Stimulated activated CD4-positive, alpha-beta T cell treated with anti-CD3 and anti-CD28 coated beads, Interleukin-2, amount 100 ng/mL, for 48 hours (primary cell): Measurements from ENCODE around the gene PRSS50.
"Not testable (repeated sequence)": the region's sequence is repeated elsewhere in the genome, so short reads cannot be mapped to it uniquely, and the experiment has no call there.

Experiments used
- DNase-seq, 2 donors: peaks; one replicate each; pipeline ENCODE4 v3.0.0-alpha.2; 2020

PRSS50 gene

DNA sequence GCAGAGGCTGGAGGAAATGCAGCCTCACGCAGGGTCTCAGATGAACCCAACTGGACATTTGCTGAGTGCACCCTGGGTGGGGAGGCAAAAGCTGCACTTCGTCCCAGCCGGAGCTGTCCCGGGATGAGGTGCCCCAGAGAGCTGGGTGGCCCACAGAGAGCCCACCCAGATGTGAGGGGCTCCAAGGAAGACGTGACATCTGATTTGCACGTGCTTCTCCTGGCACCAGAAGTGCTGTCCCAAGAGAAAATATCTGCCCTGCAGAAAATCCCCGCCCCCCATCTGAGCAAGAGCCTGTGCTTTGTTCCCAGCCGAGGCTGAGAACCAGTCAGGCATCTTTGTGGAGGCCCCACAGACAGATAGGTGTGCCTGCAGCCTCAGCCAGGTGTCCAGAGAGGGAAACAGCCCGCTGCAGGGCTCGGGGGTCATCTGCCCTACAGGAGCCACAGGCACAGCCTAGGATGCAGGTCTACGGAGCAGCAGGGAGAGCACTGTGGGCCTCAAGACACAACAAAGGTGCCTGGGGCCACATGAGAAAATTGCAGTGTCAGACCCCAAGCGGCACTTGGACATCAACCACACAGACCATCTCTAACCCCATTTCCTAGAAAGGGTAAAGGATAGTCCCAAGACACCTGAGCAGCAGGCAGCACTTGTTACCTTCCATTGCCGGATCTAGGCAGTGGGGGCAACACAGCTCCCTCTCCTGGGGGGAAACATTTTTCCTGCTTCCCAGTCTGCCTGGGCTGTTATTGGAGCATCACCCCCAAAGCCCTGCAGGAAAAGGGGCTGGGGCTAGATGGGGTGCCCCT is 10.7 kb downstream of the PRSS50 start:
- no peak for DNase-seq

DNA sequence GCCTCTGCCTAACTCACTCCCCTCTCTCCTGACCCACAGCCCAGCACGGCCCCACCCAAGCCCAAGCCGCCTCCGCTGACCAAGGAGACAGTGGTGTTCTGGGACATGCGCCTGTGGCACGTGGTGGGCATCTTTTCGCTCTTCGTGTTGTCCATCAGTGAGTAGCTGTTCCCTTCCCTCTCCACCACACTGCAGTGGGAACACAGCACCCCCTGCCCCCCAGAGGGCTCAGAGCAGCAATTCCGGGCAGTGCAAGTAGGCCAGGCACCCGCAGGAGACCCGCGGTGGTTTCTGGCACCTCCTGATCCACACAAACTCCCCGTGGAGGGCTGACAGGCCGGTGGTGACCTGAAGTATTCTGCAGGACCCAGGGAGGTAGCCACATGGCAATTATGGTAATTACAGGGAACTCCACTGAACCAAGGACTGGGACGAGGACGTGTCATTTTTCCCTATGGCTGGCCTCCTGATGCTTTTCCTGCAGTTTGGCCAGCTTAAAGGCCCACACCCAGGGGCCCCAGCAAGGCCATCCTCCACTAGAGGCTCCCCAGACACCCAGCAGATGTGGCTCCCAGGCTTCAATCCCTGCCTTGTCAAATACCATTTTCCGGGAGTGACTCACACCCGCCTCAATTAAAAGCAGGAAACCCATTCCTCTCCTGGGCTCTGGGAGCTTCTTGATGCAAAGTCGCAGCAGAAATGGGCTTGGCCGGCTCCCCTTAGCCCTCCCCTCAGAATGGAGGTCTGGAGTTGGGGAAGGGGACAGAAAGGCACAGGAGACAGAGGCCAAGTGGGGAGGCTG is 11.7 kb downstream of the PRSS50 start:
- DNase-seq = no peak

DNA sequence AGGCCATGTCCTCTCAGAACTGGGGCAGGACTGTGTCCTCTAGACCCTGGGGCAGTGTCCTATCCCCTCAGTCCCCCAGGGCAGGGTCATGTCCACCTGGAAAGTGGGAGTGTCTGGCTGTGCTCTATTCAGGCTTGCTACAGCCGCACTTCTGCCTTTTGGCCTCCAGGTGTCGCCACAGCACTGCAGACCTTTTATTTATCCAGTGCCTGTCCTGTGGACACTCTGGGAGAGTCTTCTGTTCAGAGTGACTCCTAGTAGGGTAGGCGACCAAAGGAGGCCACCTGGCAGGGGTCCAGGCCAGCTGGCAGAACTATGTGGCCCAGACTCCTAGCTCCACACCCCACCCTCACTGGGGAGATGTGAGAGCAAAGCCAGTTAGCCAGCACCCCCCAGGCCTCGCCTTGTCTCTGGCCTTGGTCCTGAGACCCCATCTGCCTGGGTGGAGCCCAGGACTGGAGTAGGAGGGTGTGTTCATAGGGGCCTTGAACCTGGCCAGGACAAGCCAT is 12.6 kb downstream of the PRSS50 start:
- DNase-seq = peak; percentile 62 to 68

DNA sequence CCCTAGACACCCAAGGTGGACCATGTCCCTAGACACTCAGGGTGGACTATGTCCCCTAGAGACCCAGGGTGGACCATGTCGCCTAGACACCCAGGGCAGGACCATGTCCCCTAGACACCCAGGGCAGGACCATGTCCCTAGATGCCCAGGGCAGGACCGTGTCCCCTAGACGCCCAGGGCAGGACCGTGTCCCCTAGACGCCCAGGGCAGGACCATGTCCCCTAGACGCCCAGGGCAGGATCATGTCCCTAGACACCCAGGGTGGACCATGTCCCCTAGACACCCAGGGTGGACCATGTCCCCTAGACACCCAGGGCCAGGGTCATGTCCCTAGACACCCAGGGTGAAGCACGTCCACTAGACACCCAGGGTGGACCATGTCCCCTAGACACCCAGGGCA is 13.3 kb downstream of the PRSS50 start:
- not testable (repeated sequence) for DNase-seq

GRCh38 chr3:46703013-46703520 is 14.6 kb downstream of the PRSS50 start:
- DNase-seq = no peak

- no peak for DNase-seq
Measured at GRCh38 chr3:46702246-46703012, 15.2 kb downstream of the PRSS50 start.

GRCh38 chr3:46701181-46701939 is 16.3 kb downstream of the PRSS50 start, which contains the start of gene TMIE:
Gene TMIE (plus strand): TSS chr3:46701392. CDS start chr3:46701488, 96 bp downstream.
- DNase-seq = no peak

GRCh38 chr3:46700772-46701171 is 16.9 kb downstream of the PRSS50 start:
- DNase-seq = no peak

DNA sequence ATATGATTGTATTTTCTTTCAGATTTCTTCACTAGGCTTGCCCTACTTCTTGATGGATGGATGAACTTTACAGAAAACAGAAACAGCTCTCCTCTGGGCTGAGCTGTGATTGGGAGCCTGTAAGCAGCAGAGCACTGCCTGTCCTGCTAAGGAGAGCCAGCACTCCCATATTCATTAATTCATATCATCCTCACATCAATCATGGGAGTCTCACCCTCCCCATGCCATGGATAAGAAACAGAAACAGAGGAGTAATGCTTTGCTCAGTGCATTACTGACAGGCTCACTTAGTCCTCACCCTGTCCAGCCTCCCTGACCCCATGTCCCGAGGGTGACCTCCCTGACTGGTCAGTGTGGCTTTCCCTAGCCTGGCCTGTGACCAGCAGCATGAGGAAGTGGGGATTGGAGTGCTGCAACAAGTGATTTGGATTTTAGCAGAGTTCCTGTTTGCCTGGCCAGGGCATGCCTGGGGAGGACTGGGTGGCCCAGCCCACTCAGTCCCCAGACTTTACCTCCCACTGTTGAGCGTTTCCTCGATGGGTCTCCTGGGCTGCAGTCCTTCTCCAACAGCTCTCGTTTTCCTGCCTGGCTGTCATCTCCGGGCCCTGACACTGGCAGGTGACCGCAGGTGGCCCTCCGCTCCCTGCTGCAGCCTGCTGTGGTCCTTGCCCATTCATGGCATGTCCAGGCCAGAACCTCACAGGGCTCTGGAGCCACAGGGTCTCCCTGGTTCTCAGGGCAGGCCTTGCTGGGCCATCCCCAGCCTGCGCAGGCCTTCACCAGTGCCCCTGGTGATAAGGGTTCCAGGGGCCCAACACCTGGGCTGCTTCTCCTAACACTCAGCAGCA is 17.8 kb downstream of the PRSS50 start:
- no peak for DNase-seq

- DNase-seq = no peak
Measured at GRCh38 chr3:46695962-46696894, 21.4 kb downstream of the PRSS50 start.

- DNase-seq = peak; percentile 33 to 39
Measured at GRCh38 chr3:46695177-46695961, 22.3 kb downstream of the PRSS50 start.

DNA sequence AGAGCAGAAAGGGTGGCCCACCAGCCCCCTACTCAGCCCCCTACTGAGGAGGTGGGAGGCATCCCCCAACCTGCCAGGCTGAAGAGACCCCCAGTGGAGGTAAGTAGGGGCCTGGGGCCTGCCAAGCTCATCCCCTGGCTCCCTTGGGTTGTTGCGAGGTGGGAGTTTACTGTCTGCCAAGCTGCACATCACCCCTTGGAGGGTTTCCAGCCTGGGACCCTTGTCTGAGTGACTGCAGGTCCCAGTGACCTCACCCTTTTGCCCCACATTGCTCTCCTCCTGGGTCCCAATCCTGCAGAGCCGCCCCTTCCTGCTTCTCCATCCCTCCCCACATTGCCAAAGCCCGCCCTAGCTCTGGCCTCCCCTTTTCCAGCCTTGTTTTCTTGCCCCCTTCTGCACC is 23.1 kb downstream of the PRSS50 start:
- DNase-seq = no peak

DNA sequence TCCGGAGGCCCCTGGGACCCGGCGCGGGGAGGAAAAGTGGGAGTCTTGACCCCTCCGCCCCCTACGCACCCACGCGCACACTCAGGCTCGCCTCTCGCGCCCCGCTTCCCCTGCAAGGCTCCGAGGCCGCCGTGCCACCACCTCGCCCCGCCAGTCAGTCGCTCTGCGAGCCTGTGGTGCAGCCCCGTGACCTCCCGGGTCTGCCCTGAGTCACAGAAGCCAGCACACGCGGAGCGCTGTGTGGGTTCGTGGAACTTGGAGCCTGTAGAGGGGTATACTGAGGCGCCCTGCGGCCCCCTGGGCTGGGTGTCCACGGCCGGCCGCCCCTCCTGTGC is 23.8 kb downstream of the PRSS50 start:
- DNase-seq = peak; percentile 14 to 42

- DNase-seq = peak; percentile 37 to 58
Measured at GRCh38 chr3:46693038-46693891, 24.4 kb downstream of the PRSS50 start, which contains the start of gene ALS2CL. Gene ALS2CL (minus strand): TSS chr3:46693679. CDS start chr3:46689440, 4,239 bp downstream.

GRCh38 chr3:46692566-46692990 is 25.1 kb downstream of the PRSS50 start:
- DNase-seq = no peak

- no peak for DNase-seq
Measured at GRCh38 chr3:46690798-46691197, 26.9 kb downstream of the PRSS50 start.

DNA sequence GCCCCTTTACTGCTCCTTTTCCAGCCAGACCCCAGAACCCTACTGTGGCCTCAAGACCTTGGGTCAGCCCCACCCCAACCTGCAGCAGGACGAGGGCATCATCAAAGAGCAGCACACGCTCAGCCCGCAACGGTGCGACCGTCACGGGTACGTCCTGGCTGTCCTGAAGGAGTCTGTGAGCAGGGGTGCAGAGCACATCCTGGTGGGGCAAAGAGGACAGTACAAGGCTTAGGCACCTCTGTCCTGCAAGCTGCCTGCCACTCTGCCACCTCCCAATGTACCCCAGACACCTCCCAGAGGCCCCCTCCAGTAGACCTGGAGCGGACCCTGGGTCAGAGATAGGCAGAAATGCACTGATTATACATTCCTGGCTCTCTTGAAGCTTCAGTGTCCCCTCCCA is 32.2 kb downstream of the PRSS50 start:
- no peak for DNase-seq

- DNase-seq = no peak
Measured at GRCh38 chr3:46684891-46685290, 32.8 kb downstream of the PRSS50 start.
